NCI-H524 treated with DMSO at 0.1 percent for 48 hours (cell line): Measurements from ENCODE around the gene KNG1.

Source experiments
- DNase-seq: peaks from one replicate; lab custom pipeline; 2025; lab: John Stamatoyannopoulos, UW

The KNG1 gene

DNA sequence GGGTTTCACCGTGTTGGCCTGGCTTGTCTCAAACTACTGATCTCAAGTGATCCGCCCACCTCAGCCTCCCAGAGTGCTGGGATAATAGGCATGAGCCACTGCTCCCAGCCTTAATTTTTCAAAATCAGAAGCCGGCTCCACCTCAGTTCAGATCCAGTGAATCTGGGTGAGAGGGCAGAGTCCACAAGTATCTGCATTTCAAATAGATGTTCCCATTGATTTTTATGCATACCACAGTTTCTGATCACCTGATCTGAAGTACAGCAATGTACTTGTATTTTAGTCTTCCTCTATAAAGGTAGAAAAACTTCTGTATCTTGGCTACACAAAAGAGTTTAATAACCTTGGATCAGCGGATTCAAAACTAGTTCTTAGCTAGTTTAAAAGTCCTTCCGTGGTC lies 62.0 kb downstream of the KNG1 start:
- DNase-seq = no peak

DNA sequence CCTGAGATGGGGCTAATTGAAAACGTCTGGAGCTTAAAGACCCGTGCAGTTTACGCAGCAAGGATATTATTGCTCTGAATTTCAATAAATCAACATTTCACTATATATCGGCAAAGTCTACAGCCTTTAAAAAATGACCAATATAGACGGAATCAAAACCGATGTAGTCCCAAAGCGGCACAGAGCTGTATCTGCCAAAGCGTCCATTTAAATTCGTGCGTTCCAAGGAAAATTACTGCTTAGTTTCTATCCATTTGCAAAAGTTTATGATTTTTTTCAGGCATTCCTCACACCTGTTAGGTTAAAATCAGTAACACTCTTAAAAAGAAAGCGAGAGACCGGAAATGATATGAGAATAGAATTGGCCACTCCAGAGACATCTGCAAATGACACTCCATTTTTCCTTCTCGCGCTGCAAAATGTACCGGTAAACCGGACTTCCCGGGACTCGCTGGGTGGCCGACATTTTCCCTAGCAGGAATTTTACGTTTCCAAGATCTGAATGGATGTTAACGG lies 65.4 kb downstream of the KNG1 start:
- DNase-seq = peak; percentile 50

- DNase-seq = peak; percentile 53
These were observed 66.0 kb downstream of the KNG1 start, which contains the start of gene EIF4A2 for GRCh38 chr3:186783058-186783730. Gene EIF4A2 (plus strand): TSS chr3:186783577. CDS start chr3:186783611, 34 bp downstream.

- peak; percentile 15 for DNase-seq
These were observed 66.8 kb downstream of the KNG1 start for GRCh38 chr3:186783731-186784515.

GRCh38 chr3:186784820-186785494 lies 67.8 kb downstream of the KNG1 start:
- DNase-seq = no peak

GRCh38 chr3:186785495-186786018 lies 68.4 kb downstream of the KNG1 start:
- no peak for DNase-seq

DNA sequence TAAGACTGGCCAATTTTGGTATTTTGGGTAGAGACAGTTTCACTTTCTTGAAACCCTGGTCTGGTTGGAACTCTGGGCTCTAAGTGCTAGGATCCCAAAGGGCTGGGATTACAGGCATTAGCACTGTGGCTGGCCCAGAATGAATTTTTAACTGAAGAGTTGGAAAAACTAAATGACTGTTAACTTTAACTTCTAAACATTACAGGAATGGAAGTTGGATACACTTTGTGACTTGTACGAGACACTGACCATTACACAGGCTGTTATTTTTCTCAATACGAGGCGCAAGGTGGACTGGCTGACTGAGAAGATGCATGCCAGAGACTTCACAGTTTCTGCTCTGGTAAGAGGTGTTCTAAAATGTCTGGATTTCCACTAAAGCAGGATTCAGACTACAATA lies 69.8 kb downstream of the KNG1 start:
- DNase-seq = no peak

GRCh38 chr3:186787642-186788481 lies 70.7 kb downstream of the KNG1 start:
- DNase-seq = no peak

GRCh38 chr3:186788482-186789370 lies 71.6 kb downstream of the KNG1 start:
- DNase-seq = no peak

- no peak for DNase-seq
These were observed 72.5 kb downstream of the KNG1 start for GRCh38 chr3:186789554-186790260.

GRCh38 chr3:186790261-186790981 lies 73.3 kb downstream of the KNG1 start:
- no peak for DNase-seq
